ENCODE results near the gene KMT2E. TPM values are rescaled to one million over a fixed set of nuclear protein-coding genes. Genes with fewer than 3 reads are reported as not detected.
A peak's percentile ranks its signal among the peaks of the same experiment; 100 is the strongest.

Gene KMT2E
- total RNA-seq, 1 donor from 2014 or later, result 109 TPM

DNA sequence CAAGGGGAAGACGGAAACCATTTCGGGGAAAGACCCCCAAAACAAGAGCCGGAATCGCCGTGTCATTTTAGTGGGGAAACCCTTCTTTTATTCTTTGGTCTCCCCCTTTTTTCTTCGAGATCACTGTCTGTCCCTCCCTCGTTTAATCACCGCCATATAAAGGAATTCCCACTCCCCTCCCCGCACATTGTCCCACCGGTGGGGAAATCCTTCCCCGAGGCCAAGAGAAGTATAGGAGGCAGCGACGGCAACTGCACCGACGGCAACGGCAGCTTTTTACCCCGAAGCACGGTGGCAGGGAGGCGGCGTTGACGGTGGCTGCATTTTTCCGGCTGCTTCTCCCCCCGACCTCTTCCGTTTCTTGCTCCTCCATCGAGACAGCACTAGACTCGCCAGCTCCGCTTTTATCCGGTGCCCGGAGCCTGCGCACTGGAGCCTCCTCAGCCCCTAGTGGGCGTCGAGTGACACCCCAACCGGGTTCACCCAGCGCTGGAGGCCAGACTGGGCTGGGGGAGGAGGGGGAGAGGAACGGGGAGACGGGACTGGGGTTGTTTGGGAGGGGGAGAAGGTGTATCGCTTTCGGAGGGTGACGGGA, 687 bp upstream of the KMT2E start:
- TF ChIP-seq, protein P1, sequence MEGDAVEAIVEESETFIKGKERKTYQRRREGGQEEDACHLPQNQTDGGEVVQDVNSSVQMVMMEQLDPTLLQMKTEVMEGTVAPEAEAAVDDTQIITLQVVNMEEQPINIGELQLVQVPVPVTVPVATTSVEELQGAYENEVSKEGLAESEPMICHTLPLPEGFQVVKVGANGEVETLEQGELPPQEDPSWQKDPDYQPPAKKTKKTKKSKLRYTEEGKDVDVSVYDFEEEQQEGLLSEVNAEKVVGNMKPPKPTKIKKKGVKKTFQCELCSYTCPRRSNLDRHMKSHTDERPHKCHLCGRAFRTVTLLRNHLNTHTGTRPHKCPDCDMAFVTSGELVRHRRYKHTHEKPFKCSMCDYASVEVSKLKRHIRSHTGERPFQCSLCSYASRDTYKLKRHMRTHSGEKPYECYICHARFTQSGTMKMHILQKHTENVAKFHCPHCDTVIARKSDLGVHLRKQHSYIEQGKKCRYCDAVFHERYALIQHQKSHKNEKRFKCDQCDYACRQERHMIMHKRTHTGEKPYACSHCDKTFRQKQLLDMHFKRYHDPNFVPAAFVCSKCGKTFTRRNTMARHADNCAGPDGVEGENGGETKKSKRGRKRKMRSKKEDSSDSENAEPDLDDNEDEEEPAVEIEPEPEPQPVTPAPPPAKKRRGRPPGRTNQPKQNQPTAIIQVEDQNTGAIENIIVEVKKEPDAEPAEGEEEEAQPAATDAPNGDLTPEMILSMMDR (IDR thresholded peaks at IDR 0.05; ENCODE audit: unreplicated experiment), result peak; percentile 49
- peak overlapping the region; percentile 100 for H3K4me3 Mint-ChIP-seq
- peaks cover 43% of the 10 kb centered on the region for H3K4me1 Mint-ChIP-seq
- no peaks in the 10 kb centered on the region for H3K9me3 Mint-ChIP-seq
- no peaks in the 10 kb centered on the region for H3K36me3 Mint-ChIP-seq
- no peaks in the 10 kb centered on the region for H3K27me3 Mint-ChIP-seq (ENCODE audit: low read depth)
- peak overlapping the region; percentile 100 for H3K27ac Mint-ChIP-seq
- DNase-seq (ENCODE audit: low spot score in 2 of 2, unreplicated experiment in 2 of 2), result peak; percentile 85 to 94

DNA sequence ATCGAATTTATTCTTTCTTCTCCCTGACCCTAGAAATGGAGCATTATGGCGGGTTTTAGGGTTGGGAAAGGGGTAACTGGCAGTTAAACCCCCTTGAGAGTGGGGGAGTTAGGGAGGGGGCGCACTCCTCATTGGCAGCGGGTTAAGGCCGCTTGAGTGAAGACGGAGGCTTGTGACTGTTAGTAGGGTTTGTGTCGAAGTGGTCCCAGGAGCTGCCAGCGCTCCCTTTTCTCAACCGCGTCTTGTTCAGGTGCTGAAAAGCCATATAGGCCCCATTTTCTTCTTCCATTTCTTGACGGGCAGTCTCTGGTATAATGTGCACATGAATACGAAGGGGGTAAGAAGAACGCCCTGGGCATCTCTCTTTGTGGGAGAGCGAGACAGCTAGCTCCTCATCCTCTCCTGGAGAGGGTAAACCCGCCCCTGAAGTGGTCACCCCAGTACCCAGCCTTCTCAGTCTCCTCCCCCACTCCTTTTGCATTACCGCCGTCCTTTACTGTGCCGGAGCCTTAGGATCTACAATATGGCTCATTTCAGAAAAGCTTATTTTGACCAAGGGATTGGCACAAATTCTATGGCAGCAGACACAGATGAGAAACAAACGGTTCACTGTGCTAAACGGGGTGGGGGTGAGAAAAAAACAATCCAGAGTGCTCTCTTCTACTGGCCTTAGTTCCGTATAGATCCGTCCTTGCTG, 836 bp downstream of the KMT2E start:
- H3K27ac Mint-ChIP-seq, result peak overlapping the region; percentile 100
- peaks cover 38% of the 10 kb centered on the region for H3K4me1 Mint-ChIP-seq
- H3K27me3 Mint-ChIP-seq (ENCODE audit: low read depth), result no peaks in the 10 kb centered on the region
- H3K4me3 Mint-ChIP-seq, result peak overlapping the region; percentile 100
- TF ChIP-seq, protein P1 (IDR thresholded peaks at IDR 0.05; ENCODE audit: unreplicated experiment), result no peak
- DNase-seq (ENCODE audit: low spot score in 2 of 2, unreplicated experiment in 2 of 2), result peak in 1 of 2 experiments; percentile 47
- no peaks in the 10 kb centered on the region for H3K9me3 Mint-ChIP-seq
- no peaks in the 10 kb centered on the region for H3K36me3 Mint-ChIP-seq

DNA sequence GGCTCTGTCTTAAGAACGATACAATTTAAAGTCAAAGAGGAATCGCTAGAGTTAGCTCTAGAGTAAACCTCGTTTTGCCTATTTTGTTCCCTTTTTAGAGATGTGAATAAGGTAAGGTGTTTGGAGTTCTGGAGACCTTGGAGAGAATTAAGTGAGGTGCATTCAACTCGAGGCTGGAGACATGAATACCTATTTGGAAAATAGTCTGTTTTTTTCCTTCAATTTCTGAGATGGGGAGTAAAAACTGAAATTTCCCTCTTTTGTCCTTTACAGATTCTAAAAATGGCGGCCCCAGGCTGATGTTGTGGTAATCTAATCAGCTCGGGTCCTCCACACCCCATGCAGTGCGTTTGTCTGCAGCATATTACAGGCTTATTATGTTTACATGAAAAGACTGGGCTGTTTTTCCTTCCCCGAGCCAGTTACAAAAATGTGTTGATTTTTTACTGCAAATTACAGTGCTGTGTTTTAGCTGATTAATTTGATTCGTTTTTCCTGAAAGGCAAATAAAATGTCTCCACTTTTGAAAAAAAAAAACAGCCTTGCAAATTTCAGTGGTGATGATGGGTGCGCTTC, 1.5 kb downstream of the KMT2E start:
- H3K27ac Mint-ChIP-seq, result peak overlapping the region; percentile 100
- DNase-seq (ENCODE audit: low spot score in 2 of 2, unreplicated experiment in 2 of 2), result no peak
- no peaks in the 10 kb centered on the region for H3K27me3 Mint-ChIP-seq (ENCODE audit: low read depth)
- H3K4me1 Mint-ChIP-seq, result peaks cover 35% of the 10 kb centered on the region
- peak overlapping the region; percentile 100 for H3K4me3 Mint-ChIP-seq
- TF ChIP-seq, protein P1 (IDR thresholded peaks at IDR 0.05; ENCODE audit: unreplicated experiment), result no peak
- no peaks in the 10 kb centered on the region for H3K36me3 Mint-ChIP-seq
- no peaks in the 10 kb centered on the region for H3K9me3 Mint-ChIP-seq

DNA sequence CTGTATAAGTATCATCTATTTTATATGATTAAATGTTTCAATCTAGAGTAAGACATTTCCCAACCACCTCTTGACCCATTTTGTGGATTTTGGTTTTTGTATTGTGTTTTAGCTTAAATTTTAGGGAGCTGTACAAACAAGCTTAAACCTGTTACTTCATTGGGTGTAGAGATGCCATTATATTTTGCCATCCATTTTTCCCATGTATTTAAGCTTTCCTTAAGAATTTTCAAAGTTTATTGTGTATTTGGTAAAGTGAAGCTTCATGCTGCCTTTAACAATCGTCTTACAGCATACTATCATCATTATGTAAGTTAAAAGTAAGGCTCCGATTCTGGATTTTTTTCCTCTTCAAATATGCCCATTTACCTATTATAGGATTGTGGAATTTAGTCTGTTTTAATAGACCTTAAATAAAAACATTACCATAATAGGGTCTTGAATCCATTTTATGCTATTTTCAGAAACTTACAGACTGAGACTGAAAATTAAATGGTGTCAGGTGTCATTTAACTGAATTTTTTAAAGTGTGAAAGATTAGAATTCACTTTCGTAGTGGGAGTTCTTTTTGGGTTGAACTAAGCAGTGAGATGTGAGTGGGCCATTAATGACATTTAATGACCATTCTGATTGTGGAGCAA, 2.2 kb downstream of the KMT2E start:
- peak overlapping the region; percentile 78 for H3K27ac Mint-ChIP-seq
- peak overlapping the region; percentile 100 for H3K4me3 Mint-ChIP-seq
- H3K4me1 Mint-ChIP-seq, result peaks cover 35% of the 10 kb centered on the region
- H3K9me3 Mint-ChIP-seq, result no peaks in the 10 kb centered on the region
- DNase-seq (ENCODE audit: low spot score in 2 of 2, unreplicated experiment in 2 of 2), result no peak
- no peaks in the 10 kb centered on the region for H3K36me3 Mint-ChIP-seq
- TF ChIP-seq, protein P1 (IDR thresholded peaks at IDR 0.05; ENCODE audit: unreplicated experiment), result no peak
- H3K27me3 Mint-ChIP-seq (ENCODE audit: low read depth), result no peaks in the 10 kb centered on the region

DNA sequence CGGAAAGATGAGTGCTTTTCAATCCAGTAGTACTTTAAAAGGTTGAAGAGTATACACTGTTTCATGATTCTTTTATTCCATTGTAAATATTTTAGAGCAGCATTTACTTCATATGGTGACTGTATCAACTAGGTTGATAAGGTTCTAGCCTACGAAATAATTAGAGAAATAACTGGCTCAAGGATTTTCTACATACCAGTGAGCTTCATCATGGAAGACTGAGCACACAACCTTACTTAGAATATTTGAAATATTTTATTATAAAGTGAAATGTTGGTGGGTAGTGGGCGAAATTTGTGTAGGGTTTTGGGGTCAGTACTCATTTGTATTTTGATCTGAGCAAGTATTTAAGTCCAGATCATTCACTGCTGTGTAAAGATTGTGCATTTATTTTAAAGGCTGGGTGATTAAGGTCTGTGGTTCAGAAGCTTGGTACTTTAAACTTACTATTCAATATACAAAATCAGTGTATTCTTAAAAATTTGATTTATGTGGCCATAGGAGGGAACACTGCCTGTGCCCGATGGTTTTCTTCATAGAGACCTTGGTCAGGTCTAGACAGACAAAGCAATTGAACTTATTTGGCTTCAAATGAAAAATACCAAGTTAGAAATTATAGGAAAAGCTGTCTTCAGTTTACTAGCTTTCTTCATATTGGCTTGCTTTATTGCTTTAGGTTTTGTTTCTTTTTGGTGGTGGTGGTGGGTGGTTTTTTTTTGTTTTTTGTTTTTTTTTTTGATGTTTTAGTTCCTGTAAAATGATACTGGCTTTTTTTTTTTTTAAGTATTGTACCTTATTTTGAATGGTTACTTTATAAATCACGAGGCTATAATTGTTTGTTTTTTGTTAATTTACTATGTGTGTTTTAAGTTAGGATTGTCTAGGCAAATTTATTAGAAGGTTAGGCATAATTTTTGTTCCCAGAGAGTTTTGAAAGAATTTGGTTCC, 3.0 kb downstream of the KMT2E start:
- no peak for DNase-seq (ENCODE audit: low spot score in 2 of 2, unreplicated experiment in 2 of 2)
- Mint-ChIP-seq H3K9me3 (no peaks in the 10 kb centered on the region), H3K4me1 (peaks cover 41% of the 10 kb centered on the region), H3K4me3 (peak overlapping the region; percentile 100), H3K27ac (peak overlapping the region; percentile 78), H3K27me3 (ENCODE audit: low read depth) (no peaks in the 10 kb centered on the region), H3K36me3 (no peaks in the 10 kb centered on the region)
- TF ChIP-seq, protein P1 (IDR thresholded peaks at IDR 0.05; ENCODE audit: unreplicated experiment), result no peak
